Left ventricle myocardium inferior (tissue), 1 donor: ENCODE data around the gene RAP1GAP2. TPM values are rescaled to one million over a fixed set of nuclear protein-coding genes. Genes with fewer than 3 reads are reported as not detected.
"Not testable (repeated sequence)": the region's sequence is repeated elsewhere in the genome, so short reads cannot be mapped to it uniquely, and the experiment has no call there.

ENCODE experiments used
- DNase-seq: peaks from one replicate; pipeline ENCODE4 v3.0.0-alpha.2; 2020
- H3K27ac ChIP-seq: fragments of 200-600 bp; replicated peaks from 2 replicates; pipeline ENCODE4 v1.8.0; 2021
- H3K27me3 ChIP-seq: fragments of 200-600 bp; 2 replicates; pipeline ENCODE4 v1.8.0; 2021; ENCODE audit warnings: low read depth
- H3K36me3 ChIP-seq: fragments of 200-600 bp; 2 replicates; pipeline ENCODE4 v1.8.0; 2021
- H3K4me1 ChIP-seq: fragments of 200-600 bp; 2 replicates; pipeline ENCODE4 v1.8.0; 2021
- H3K4me3 ChIP-seq: fragments of 200-600 bp; 2 replicates; pipeline ENCODE4 v1.8.0; 2021; ENCODE audit warnings: mild to moderate bottlenecking, moderate library complexity
- H3K9me3 ChIP-seq: fragments of 200-600 bp; replicated peaks from 2 replicates; pipeline ENCODE4 v1.8.0; 2021
- intact Hi-C: fragments of 100-400 bp; cut with micrococcal nuclease; formaldehyde crosslinking; loops from one replicate; pipeline ENCODE4 v1.11.0; 2022
- total RNA-seq: library from RNA; stranded (reverse); fragmentation: NEBNext Ultra II Directional; extraction: Animal tissue kit (Norgen Biotek cat#: 25700); gene quantifications from one replicate; pipeline ENCODE4 v1.2.1, GENCODE V29; 2021
- TF ChIP-seq, protein P1 (sequence below): fragments of 200-600 bp; IDR thresholded peaks from 2 replicates; pipeline ENCODE4 v1.8.0; 2021; ENCODE audit warnings: antibody characterized with exemption, mild to moderate bottlenecking, borderline replicate concordance
- donor health status: DM: no; HTN: yes; CAD: no; lungs with severe emphysema.

The RAP1GAP2 gene
- total RNA-seq, 1 donor from 2014 or later, result 63.8 TPM

DNA sequence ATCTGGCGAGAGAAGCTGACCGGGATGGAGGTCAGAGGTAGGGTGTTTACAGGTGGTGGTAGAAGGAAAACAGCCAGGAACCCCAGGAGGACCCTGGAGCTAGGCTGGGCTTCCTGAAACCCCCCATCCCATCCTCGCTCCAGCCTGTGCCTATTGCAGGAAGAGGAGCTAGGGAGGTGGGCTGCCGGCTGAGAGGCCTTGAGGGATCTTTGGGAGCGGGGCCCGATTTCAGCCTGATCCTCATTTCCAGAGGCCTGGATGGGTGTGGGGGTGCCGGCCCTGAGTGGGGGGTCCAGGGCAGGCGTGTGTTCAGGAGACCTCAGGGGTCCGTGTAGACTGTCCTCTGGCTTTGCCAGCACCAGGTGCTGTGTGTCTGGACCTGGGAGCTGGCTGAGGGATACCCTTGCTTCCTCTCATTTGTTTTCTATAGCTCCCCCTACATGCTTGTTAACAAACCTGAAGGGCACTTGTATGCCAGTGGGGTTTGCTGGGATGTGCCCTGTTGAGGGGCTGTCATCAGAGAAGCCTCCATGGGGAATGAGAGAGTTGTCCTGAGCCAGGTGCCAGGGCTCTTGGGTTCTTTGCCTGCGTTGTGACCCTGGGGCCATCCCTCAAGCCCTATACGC is 18.9 kb upstream of the RAP1GAP2 start:
- peaks cover 6% of the 10 kb centered on the region for H3K4me1 ChIP-seq
- no peaks in the 10 kb centered on the region for H3K36me3 ChIP-seq
- TF ChIP-seq, protein P1, sequence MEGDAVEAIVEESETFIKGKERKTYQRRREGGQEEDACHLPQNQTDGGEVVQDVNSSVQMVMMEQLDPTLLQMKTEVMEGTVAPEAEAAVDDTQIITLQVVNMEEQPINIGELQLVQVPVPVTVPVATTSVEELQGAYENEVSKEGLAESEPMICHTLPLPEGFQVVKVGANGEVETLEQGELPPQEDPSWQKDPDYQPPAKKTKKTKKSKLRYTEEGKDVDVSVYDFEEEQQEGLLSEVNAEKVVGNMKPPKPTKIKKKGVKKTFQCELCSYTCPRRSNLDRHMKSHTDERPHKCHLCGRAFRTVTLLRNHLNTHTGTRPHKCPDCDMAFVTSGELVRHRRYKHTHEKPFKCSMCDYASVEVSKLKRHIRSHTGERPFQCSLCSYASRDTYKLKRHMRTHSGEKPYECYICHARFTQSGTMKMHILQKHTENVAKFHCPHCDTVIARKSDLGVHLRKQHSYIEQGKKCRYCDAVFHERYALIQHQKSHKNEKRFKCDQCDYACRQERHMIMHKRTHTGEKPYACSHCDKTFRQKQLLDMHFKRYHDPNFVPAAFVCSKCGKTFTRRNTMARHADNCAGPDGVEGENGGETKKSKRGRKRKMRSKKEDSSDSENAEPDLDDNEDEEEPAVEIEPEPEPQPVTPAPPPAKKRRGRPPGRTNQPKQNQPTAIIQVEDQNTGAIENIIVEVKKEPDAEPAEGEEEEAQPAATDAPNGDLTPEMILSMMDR, result no peak
- H3K4me3 ChIP-seq, result peak overlapping the region; percentile 54
- peaks cover 74% of the 10 kb centered on the region for H3K27me3 ChIP-seq
- DNase-seq, result no peak
- intact Hi-C loops, result no loop called here
- H3K27ac ChIP-seq, result no peak overlapping the region
- no peaks in the 10 kb centered on the region for H3K9me3 ChIP-seq

DNA sequence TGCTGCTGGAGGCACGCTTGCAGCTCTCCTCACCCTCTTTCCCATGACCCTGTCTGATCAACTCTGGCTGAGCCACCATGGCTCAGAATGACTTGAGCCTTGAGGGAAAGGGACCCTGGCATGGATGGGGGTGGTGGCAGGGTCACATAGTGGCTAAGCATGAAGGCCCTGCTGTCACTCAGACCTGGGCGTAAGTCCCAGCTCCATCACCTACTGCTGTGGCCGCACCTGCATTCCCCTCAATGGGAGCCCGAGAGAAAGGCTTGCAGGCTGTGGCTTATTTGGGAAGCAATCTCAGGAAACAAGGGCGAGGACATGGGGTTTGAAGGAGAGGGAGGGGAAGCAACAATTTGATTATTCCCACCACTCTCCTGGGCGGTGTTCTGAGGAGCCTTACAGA is 17.7 kb upstream of the RAP1GAP2 start:
- DNase-seq, result no peak
- TF ChIP-seq, protein P1, result no peak
- no peaks in the 10 kb centered on the region for H3K36me3 ChIP-seq
- intact Hi-C loops, result no loop called here
- peaks cover 6% of the 10 kb centered on the region for H3K4me1 ChIP-seq
- peaks cover 63% of the 10 kb centered on the region for H3K27me3 ChIP-seq
- no peaks in the 10 kb centered on the region for H3K9me3 ChIP-seq
- H3K4me3 ChIP-seq, result no peak overlapping the region
- no peak overlapping the region for H3K27ac ChIP-seq

DNA sequence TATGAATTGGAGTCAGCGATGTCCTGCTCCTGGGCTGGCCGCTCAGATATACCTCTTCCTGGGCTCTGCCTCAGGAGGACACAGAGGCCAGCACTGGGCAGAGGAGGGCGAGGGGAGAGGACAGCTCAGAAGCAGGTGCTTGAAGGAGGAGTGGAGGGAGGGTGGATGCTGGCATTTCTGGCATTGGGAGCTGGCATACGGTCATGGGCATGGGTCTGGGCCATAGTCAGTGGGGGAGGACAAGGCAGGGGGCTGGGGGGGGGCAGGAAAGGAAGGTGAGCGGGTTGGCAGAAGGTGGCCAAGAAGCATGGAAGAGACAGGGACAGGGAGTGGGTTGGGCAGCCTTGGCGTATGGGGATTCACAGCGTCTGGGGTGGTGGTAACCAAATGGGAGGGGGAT is 16.7 kb upstream of the RAP1GAP2 start:
- TF ChIP-seq, protein P1, result no peak
- Histone ChIP-seq H3K4me1 (peaks cover 6% of the 10 kb centered on the region), H3K27ac (no peak overlapping the region), H3K9me3 (peaks cover 3% of the 10 kb centered on the region), H3K36me3 (no peaks in the 10 kb centered on the region), H3K27me3 (peaks cover 53% of the 10 kb centered on the region), H3K4me3 (no peak overlapping the region)
- intact Hi-C loops, result no loop called here
- DNase-seq, result no peak

DNA sequence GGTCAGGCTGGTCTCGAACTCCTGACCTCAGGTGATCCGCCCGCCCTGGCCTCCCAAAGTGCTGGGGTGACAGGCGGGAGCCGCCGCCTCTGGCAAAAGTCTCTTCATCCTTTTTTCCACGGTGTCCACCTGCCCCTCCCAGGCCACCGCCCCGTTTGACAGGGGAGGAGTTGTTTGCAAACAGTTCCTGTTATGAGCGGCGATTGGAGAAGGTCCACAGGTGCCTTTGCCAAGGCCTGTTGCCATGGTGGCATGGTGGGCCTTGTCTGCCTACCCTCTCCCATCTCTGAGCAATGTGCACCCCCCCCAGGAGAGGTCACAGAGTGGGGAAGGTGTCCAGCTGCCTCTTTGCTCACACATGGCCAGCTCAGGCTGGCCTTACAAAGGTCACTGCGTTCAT is 16.0 kb upstream of the RAP1GAP2 start:
- no peaks in the 10 kb centered on the region for H3K36me3 ChIP-seq
- peaks cover 3% of the 10 kb centered on the region for H3K9me3 ChIP-seq
- peaks cover 46% of the 10 kb centered on the region for H3K27me3 ChIP-seq
- H3K4me1 ChIP-seq, result peaks cover 6% of the 10 kb centered on the region
- intact Hi-C loops, result no loop called here
- DNase-seq, result no peak
- no peak overlapping the region for H3K4me3 ChIP-seq
- no peak overlapping the region for H3K27ac ChIP-seq
- TF ChIP-seq, protein P1, result no peak

DNA sequence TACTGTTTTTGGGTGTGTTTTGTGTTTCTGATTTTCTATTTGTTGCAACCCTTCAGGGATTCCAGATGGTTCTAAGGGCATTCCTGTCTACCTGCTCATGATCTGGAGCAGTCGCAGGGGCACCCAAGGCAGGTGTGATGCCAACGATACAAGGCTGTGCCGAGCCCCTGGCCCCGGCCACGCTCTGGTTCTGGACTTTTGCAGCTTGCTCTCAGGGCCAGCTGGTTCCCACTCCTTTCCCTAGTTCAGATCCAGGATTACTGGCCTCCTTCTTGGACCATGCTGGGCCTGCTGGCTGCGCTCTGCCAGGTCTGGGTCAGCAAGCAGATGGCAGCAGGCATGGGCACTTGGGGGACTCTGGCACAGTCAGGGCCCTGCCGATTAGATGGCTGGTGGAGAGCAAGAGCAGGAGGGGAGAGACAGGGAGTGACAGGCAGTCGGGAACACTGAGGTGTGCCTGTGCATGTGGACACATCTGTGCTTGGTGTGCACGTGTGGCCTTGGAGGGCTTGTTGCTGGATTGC is 15.2 kb upstream of the RAP1GAP2 start:
- intact Hi-C loops, result no loop called here
- no peak overlapping the region for H3K4me3 ChIP-seq
- H3K27me3 ChIP-seq, result peaks cover 38% of the 10 kb centered on the region
- H3K4me1 ChIP-seq, result peaks cover 6% of the 10 kb centered on the region
- H3K36me3 ChIP-seq, result no peaks in the 10 kb centered on the region
- no peak for DNase-seq
- H3K9me3 ChIP-seq, result peaks cover 3% of the 10 kb centered on the region
- TF ChIP-seq, protein P1, result no peak
- no peak overlapping the region for H3K27ac ChIP-seq

DNA sequence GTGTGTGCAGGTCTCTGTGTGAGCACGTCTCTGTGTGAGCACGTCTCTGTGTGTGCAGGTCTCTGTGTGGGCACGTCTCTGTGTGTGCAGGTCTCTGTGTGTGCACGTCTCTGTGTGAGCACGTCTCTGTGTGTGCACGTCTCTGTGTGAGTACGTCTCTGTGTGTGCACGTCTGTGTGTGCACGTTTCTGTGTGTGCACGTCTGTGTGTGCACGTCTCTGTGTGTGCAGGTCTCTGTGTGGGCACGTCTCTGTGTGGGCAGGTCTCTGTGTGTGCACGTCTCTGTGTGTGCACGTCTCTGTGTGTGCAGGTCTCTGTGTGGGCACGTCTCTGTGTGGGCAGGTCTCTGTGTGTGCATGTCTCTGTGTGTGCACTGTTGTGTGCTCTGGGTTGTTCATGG is 14.6 kb upstream of the RAP1GAP2 start:
- DNase-seq, H3K4me1 ChIP-seq, intact Hi-C loops, H3K4me3 ChIP-seq, H3K27ac ChIP-seq, H3K36me3 ChIP-seq, H3K9me3 ChIP-seq: not testable (repeated sequence)
- peaks cover 32% of the 10 kb centered on the region for H3K27me3 ChIP-seq
